ENCODE data around the gene KCNMB3.
"Not testable (repeated sequence)": the region's sequence is repeated elsewhere in the genome, so short reads cannot be mapped to it uniquely, and the experiment has no call there.

The KCNMB3 gene

GRCh38 chr3:179227349-179227748, 23.6 kb downstream of the KCNMB3 start:
- H3K36me3 ChIP-seq (ENCODE audit: insufficient read depth, low read length) = peaks cover 59% of the 10 kb centered on the region; the same call in 1 of the 2 replicates
- no peaks in the 10 kb centered on the region for H3K27me3 ChIP-seq (ENCODE audit: insufficient read depth, low read length, poor library complexity, severe bottlenecking)
- no peak overlapping the region for H3K9ac ChIP-seq (ENCODE audit: low read depth, low read length, poor library complexity, severe bottlenecking)
- no peaks in the 10 kb centered on the region for H3K9me3 ChIP-seq (ENCODE audit: insufficient read depth, low read depth, low read length)
- H3K79me2 ChIP-seq (ENCODE audit: insufficient read depth, low read length) = no peaks in the 10 kb centered on the region
- no peak overlapping the region for H3K4me3 ChIP-seq (ENCODE audit: low read length, poor library complexity, severe bottlenecking)
- no peaks in the 10 kb centered on the region for H3K9me2 ChIP-seq (replicated peaks; ENCODE audit: low read depth, low read length)
- no peaks in the 10 kb centered on the region for H3K4me1 ChIP-seq (ENCODE audit: insufficient read depth, low read length, poor library complexity, severe bottlenecking)
- H2AFZ ChIP-seq (ENCODE audit: low read length) = no peak overlapping the region
- no peak for TF ChIP-seq CTCF (conservative IDR thresholded peaks at IDR 0.05; ENCODE audit: low read length)
- TF ChIP-seq EZH2phosphoT487 (IDR thresholded peaks at IDR 0.05; ENCODE audit: borderline replicate concordance) = no peak
- no peaks in the 10 kb centered on the region for H3F3A ChIP-seq (ENCODE audit: low read depth)
- H3K4me2 ChIP-seq (ENCODE audit: low read depth, low read length, poor library complexity, severe bottlenecking) = no peak overlapping the region
- H4K20me1 ChIP-seq (ENCODE audit: insufficient read depth, low read length, poor library complexity, severe bottlenecking) = no peaks in the 10 kb centered on the region

- H3F3A ChIP-seq (ENCODE audit: low read depth) = no peaks in the 10 kb centered on the region
Measured at GRCh38 chr3:179224584-179224983, 26.3 kb downstream of the KCNMB3 start.

DNA sequence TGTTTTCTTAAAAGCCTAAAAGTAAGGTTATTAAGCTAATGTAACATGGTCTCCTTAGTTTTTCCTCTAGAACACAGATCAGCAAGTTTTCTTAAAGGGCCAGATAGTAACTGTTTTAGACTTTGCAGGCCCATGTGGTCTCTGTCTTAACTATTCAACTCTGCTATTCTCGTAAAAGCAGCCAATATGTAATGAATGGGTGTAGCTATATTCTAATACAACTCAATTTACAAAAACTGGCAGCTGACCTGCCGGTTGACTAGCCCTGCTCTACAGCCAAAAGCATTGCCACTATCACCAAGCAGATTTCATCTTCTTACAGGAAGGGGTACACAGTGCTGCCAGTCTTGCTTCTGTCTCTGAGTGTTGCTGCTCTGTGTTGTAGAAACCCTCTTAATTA, 27.4 kb downstream of the KCNMB3 start:
- H3K27me3 ChIP-seq (ENCODE audit: insufficient read depth, low read length, poor library complexity, severe bottlenecking) = no peaks in the 10 kb centered on the region
- H3K79me2 ChIP-seq (ENCODE audit: insufficient read depth, low read length) = no peaks in the 10 kb centered on the region
- H3K9me2 ChIP-seq (replicated peaks; ENCODE audit: low read depth, low read length) = no peaks in the 10 kb centered on the region
- no peak overlapping the region for H2AFZ ChIP-seq (ENCODE audit: low read length)
- H3K36me3 ChIP-seq (ENCODE audit: insufficient read depth, low read length) = peaks cover 40% of the 10 kb centered on the region
- no peaks in the 10 kb centered on the region for H3K9me3 ChIP-seq (ENCODE audit: insufficient read depth, low read depth, low read length)
- H4K20me1 ChIP-seq (ENCODE audit: insufficient read depth, low read length, poor library complexity, severe bottlenecking) = no peaks in the 10 kb centered on the region
- no peak overlapping the region for H3K4me2 ChIP-seq (ENCODE audit: low read depth, low read length, poor library complexity, severe bottlenecking)
- H3K4me3 ChIP-seq (ENCODE audit: low read length, poor library complexity, severe bottlenecking) = no peak overlapping the region
- no peaks in the 10 kb centered on the region for H3K4me1 ChIP-seq (ENCODE audit: insufficient read depth, low read length, poor library complexity, severe bottlenecking)
- TF ChIP-seq CTCF (conservative IDR thresholded peaks at IDR 0.05; ENCODE audit: low read length) (no peak), EZH2phosphoT487 (IDR thresholded peaks at IDR 0.05; ENCODE audit: borderline replicate concordance) (no peak)
- no peak overlapping the region for H3K9ac ChIP-seq (ENCODE audit: low read depth, low read length, poor library complexity, severe bottlenecking)
- no peaks in the 10 kb centered on the region for H3F3A ChIP-seq (ENCODE audit: low read depth)

More at GRCh38 chr3:179224584-179224983, 26.3 kb downstream of the KCNMB3 start:
- Histone ChIP-seq H3K4me3 (ENCODE audit: low read length, poor library complexity, severe bottlenecking) (no peak overlapping the region), H3K9me3 (ENCODE audit: insufficient read depth, low read depth, low read length) (no peaks in the 10 kb centered on the region), H3K79me2 (ENCODE audit: insufficient read depth, low read length) (no peaks in the 10 kb centered on the region), H3K4me1 (ENCODE audit: insufficient read depth, low read length, poor library complexity, severe bottlenecking) (no peaks in the 10 kb centered on the region), H2AFZ (ENCODE audit: low read length) (no peak overlapping the region), H4K20me1 (ENCODE audit: insufficient read depth, low read length, poor library complexity, severe bottlenecking) (no peaks in the 10 kb centered on the region), H3K9me2 (replicated peaks; ENCODE audit: low read depth, low read length) (no peaks in the 10 kb centered on the region), H3K9ac (ENCODE audit: low read depth, low read length, poor library complexity, severe bottlenecking) (no peak overlapping the region), H3K4me2 (ENCODE audit: low read depth, low read length, poor library complexity, severe bottlenecking) (no peak overlapping the region), H3K36me3 (ENCODE audit: insufficient read depth, low read length) (peaks cover 44% of the 10 kb centered on the region), H3K27me3 (ENCODE audit: insufficient read depth, low read length, poor library complexity, severe bottlenecking) (no peaks in the 10 kb centered on the region)
- no peak for TF ChIP-seq CTCF (conservative IDR thresholded peaks at IDR 0.05; ENCODE audit: low read length)
- TF ChIP-seq EZH2phosphoT487 (IDR thresholded peaks at IDR 0.05; ENCODE audit: borderline replicate concordance) = no peak

DNA sequence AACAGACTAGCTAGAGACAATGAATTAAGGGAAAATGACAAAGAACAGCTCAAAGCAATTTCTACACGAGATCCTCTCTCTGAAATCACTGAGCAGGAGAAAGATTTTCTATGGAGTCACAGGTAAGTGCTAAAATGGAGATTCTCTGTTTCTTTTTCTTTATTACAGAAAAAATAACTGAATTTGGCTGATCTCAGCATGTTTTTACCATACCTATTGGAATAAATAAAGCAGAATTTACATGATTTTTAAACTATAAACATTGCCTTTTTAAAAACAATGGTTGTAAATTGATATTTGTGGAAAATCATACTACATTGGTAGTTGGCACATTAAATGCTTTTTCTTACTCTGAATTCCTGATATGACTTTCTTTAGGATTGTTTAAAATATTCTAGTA, 32.7 kb downstream of the KCNMB3 start:
- not testable (repeated sequence) for H3K4me1 ChIP-seq (ENCODE audit: insufficient read depth, low read length, poor library complexity, severe bottlenecking); H3K27me3 ChIP-seq (ENCODE audit: insufficient read depth, low read length, poor library complexity, severe bottlenecking); H4K20me1 ChIP-seq (ENCODE audit: insufficient read depth, low read length, poor library complexity, severe bottlenecking); H3K9me3 ChIP-seq (ENCODE audit: insufficient read depth, low read depth, low read length); H3K4me2 ChIP-seq (ENCODE audit: low read depth, low read length, poor library complexity, severe bottlenecking); H3K9me2 ChIP-seq (replicated peaks; ENCODE audit: low read depth, low read length); H3K9ac ChIP-seq (ENCODE audit: low read depth, low read length, poor library complexity, severe bottlenecking); H2AFZ ChIP-seq (ENCODE audit: low read length); H3K79me2 ChIP-seq (ENCODE audit: insufficient read depth, low read length); H3K4me3 ChIP-seq (ENCODE audit: low read length, poor library complexity, severe bottlenecking); H3F3A ChIP-seq (ENCODE audit: low read depth)
- peaks cover 20% of the 10 kb centered on the region for H3K36me3 ChIP-seq (ENCODE audit: insufficient read depth, low read length)

DNA sequence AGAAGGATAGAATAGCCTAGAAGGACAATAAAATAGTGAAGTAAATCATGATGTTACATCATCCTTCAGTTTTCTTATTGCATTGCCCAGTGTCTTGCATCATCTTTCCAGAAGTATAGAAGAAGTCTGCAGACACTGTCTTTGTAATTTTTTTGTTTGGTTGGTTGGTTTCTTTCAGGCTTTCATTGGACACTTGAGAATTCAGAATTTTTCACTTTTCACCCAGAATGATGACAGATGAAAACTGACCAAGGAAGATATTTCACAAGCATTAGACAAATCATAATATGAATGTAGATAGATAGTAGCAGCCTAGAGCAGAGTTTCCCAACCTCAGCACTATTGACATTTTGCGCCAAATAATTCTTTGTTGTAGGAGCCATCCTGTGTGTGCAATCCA, 35.4 kb downstream of the KCNMB3 start:
- H3K27me3 ChIP-seq (ENCODE audit: insufficient read depth, low read length, poor library complexity, severe bottlenecking); H3K79me2 ChIP-seq (ENCODE audit: insufficient read depth, low read length); H3K9me2 ChIP-seq (replicated peaks; ENCODE audit: low read depth, low read length); H3K4me1 ChIP-seq (ENCODE audit: insufficient read depth, low read length, poor library complexity, severe bottlenecking); H3K4me2 ChIP-seq (ENCODE audit: low read depth, low read length, poor library complexity, severe bottlenecking); H3F3A ChIP-seq (ENCODE audit: low read depth); H4K20me1 ChIP-seq (ENCODE audit: insufficient read depth, low read length, poor library complexity, severe bottlenecking); H3K9ac ChIP-seq (ENCODE audit: low read depth, low read length, poor library complexity, severe bottlenecking); H3K9me3 ChIP-seq (ENCODE audit: insufficient read depth, low read depth, low read length); H3K4me3 ChIP-seq (ENCODE audit: low read length, poor library complexity, severe bottlenecking); H2AFZ ChIP-seq (ENCODE audit: low read length): not testable (repeated sequence)
- peaks cover 26% of the 10 kb centered on the region; the same call in 1 of the 2 replicates for H3K36me3 ChIP-seq (ENCODE audit: insufficient read depth, low read length)

Measured in Loucy (cell line).